ENCODE data around the gene UTP11.

GRCh38 chr1:38043036-38043747, 30.7 kb downstream of the UTP11 start:
- TF ChIP-seq CTCF (conservative IDR thresholded peaks at IDR 0.05; ENCODE audit: low read depth, low read length) (no peak), EZH2phosphoT487 (IDR thresholded peaks at IDR 0.05; ENCODE audit: borderline replicate concordance, low read length) (no peak), EZH2 (IDR thresholded peaks at IDR 0.05; ENCODE audit: low read length, unreplicated experiment) (no peak)
